SU-DHL-6 (cell line): ENCODE data around the gene ESF1.

Source experiments
- CTCF ChIP-seq: fragments of 200-600 bp; sonication (generic); IDR thresholded peaks from one replicate; pipeline ENCODE4 v1.5.1; 2017; ENCODE audit warnings: antibody characterized with exemption, mild to moderate bottlenecking, low read length, moderate library complexity; ENCODE audit not compliant: insufficient read depth, poor library complexity, severe bottlenecking
- EZH2phosphoT487 ChIP-seq: fragments of 200-600 bp; sonication (generic), shearing (Covaris generic); conservative IDR thresholded peaks from 2 replicates; pipeline ENCODE4 v1.6.1; 2018; ENCODE audit warnings: mild to moderate bottlenecking, antibody characterized with exemption, low read length, moderate library complexity, mixed read lengths

- TF ChIP-seq CTCF = no peak
- TF ChIP-seq EZH2phosphoT487 = no peak
Measured at GRCh38 chr20:13821876-13822275, 37.2 kb upstream of the ESF1 start.
